IPS-18a (cell line): Measurements from ENCODE around the gene SIRT2.

Source experiments
- H3K27ac ChIP-seq: one replicate; pipeline ENCODE4 v1.5.1; 2013; ENCODE audit warnings: low read length
- H3K27me3 ChIP-seq: one replicate; pipeline ENCODE4 v1.6.1; 2013; ENCODE audit warnings: mild to moderate bottlenecking, low read length; ENCODE audit not compliant: control insufficient read depth, insufficient read depth
- H3K36me3 ChIP-seq: one replicate; pipeline ENCODE4 v1.6.1; 2013; ENCODE audit warnings: low read depth, low read length; ENCODE audit not compliant: control insufficient read depth
- H3K4me1 ChIP-seq: one replicate; pipeline ENCODE4 v1.6.1; 2013; ENCODE audit warnings: low read depth, low read length; ENCODE audit not compliant: control insufficient read depth
- H3K4me3 ChIP-seq: one replicate; pipeline ENCODE4 v1.5.1; 2013; ENCODE audit warnings: low read length
- H3K9ac ChIP-seq: one replicate; pipeline ENCODE4 v1.6.1; 2013; ENCODE audit warnings: mild to moderate bottlenecking, low read length, moderate library complexity
- H3K9me3 ChIP-seq: one replicate; pipeline ENCODE4 v1.6.1; 2013; ENCODE audit warnings: low read depth, low read length; ENCODE audit not compliant: control insufficient read depth

SIRT2 gene

DNA sequence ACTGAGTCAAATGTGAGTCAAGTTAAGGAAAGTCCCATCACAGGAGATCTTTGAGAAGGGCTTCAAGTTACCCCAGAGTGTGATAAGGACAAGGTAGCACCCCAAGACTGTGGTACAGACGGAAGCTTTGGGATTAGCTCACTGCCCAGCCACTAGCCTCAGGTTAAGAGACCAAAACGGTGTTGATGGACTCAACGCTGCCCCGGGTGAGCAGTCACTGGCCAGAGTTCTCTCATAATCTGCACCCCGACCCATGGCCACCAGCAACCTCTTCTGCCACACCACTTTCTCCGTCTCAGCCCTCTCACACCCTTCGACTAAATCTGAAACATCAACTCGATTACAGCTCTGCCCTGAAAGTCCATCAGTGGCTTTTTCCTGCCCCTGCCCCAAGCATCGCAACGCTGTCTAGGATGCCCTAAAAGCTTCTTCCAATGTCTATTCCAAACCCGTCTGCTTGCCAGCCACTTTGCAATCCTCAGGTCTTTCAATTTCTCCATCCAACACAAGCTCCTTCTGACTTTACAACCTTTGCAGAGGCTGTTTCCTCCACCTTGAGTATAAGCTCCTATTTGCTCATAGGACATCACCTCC lies 55.2 kb downstream of the SIRT2 start:
- H3K4me1 ChIP-seq, result no peaks in the 10 kb centered on the region
- H3K27me3 ChIP-seq, result no peaks in the 10 kb centered on the region
- H3K4me3 ChIP-seq, result no peak overlapping the region
- no peak overlapping the region for H3K27ac ChIP-seq
- H3K9ac ChIP-seq, result no peak overlapping the region
- H3K9me3 ChIP-seq, result no peaks in the 10 kb centered on the region
- H3K36me3 ChIP-seq, result peaks cover 84% of the 10 kb centered on the region

- no peak overlapping the region for H3K27ac ChIP-seq
- H3K36me3 ChIP-seq, result peaks cover 93% of the 10 kb centered on the region
- no peak overlapping the region for H3K9ac ChIP-seq
- no peaks in the 10 kb centered on the region for H3K27me3 ChIP-seq
- H3K4me3 ChIP-seq, result no peak overlapping the region
- H3K4me1 ChIP-seq, result no peaks in the 10 kb centered on the region
- no peaks in the 10 kb centered on the region for H3K9me3 ChIP-seq
Observed at GRCh38 chr19:38843175-38843758, 56.2 kb downstream of the SIRT2 start.

DNA sequence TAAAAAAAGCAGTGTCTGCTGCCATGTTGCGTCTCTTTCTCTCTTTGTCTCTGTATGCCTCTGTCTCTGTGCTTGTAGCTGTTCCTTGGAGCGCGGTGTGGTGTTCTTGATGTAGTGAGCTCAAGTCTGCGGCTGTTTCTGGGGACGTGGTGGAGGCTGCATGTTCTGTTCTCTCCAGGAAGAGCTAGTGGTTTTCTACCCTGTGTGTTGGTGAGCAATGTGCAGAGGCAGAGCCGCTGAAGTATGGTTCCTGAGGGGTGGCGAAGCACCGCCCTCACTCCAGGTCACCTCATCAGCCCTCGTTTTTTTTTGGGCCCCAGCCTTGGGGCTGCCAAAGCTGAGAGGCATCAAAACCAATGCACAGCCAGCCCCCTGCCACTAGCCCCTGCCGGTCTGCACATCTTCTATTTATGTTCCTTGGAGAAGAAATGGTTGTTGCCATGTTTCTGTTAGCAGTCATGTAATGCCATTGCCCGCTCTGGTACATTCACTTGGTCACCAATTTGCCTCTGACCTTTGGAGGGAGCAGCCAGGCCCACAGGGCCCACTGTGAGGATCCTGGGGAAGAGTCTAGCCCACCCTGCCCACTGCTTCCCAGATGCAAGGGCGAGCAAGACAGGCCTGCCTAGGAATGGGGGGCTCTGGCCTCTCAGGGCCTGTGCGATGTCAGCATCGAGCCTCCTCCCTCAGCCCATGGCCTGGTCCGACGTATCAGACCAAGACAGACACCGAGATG lies 56.8 kb downstream of the SIRT2 start:
- H3K9ac ChIP-seq, result no peak overlapping the region
- H3K9me3 ChIP-seq, result no peaks in the 10 kb centered on the region
- H3K4me1 ChIP-seq, result no peaks in the 10 kb centered on the region
- H3K27me3 ChIP-seq, result no peaks in the 10 kb centered on the region
- H3K4me3 ChIP-seq, result no peak overlapping the region
- no peak overlapping the region for H3K27ac ChIP-seq
- H3K36me3 ChIP-seq, result peaks cover 98% of the 10 kb centered on the region

DNA sequence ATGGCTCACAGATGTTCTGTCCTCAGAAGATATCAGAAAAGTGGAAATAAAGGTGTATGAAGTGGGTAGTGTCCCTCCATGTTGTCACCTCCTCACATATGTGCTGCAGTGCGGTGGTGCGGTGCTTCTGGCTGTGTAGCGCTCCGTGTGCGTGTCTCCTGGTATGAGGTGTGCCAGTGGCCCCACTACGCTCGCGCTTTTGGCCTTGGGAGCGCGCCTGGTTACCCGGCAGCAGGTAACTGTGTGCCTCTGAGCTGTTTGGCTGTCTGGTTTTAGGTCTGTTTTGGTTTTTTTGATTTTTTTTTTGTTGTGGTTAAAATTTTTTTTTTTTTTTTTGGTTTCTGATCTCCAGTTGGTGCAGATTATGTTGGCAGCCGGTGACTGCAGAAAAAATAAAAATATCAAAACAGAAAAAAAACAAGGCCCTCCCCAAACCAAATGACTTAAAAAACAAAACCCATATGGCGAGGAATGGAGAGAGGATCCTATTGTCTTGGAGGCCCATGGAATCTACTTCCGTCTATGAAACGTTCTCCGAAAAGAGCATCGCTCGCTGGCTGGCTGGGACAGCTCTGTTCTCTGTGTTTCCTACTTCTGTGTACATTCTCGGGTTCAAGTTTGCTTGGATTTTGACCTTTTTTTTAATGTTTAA lies 57.5 kb downstream of the SIRT2 start:
- no peaks in the 10 kb centered on the region for H3K4me1 ChIP-seq
- H3K27ac ChIP-seq, result no peak overlapping the region
- H3K36me3 ChIP-seq, result peaks cover 98% of the 10 kb centered on the region
- H3K4me3 ChIP-seq, result no peak overlapping the region
- no peaks in the 10 kb centered on the region for H3K9me3 ChIP-seq
- no peak overlapping the region for H3K9ac ChIP-seq
- no peaks in the 10 kb centered on the region for H3K27me3 ChIP-seq

DNA sequence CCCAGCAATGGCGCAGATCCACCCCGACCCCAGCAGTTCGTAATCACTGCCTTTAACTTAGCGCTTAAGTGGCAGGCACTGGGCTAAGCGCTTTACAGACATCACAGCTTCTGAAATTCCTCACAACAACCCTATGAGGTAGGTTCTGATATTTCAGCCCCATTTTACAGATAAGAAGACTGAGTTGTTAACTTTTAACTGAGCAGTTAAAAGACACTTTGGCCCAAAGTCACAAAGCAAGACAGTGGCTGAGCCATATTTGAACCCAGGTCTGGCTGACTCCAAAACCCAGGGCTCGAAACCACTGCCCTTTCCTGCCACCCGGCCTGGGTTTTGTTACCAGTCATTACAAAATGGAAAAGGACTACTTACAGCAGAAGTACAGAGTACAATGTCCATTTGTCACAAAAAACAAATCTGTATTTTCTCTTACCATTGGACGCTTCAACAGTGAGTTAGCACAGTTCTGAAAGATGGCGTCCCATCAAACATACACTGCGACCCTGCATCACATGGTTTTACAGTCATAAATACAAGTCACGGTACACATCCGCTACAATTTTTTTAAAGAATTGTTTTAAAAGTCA lies 58.1 kb downstream of the SIRT2 start:
- Histone ChIP-seq H3K4me3 (no peak overlapping the region), H3K9ac (no peak overlapping the region), H3K36me3 (peaks cover 98% of the 10 kb centered on the region), H3K9me3 (no peaks in the 10 kb centered on the region), H3K27ac (no peak overlapping the region), H3K27me3 (no peaks in the 10 kb centered on the region), H3K4me1 (no peaks in the 10 kb centered on the region)

- H3K9ac ChIP-seq, result no peak overlapping the region
- H3K27me3 ChIP-seq, result no peaks in the 10 kb centered on the region
- no peak overlapping the region for H3K4me3 ChIP-seq
- no peaks in the 10 kb centered on the region for H3K4me1 ChIP-seq
- no peak overlapping the region for H3K27ac ChIP-seq
- no peaks in the 10 kb centered on the region for H3K9me3 ChIP-seq
- peaks cover 97% of the 10 kb centered on the region for H3K36me3 ChIP-seq
Observed at GRCh38 chr19:38840583-38840968, 58.8 kb downstream of the SIRT2 start.

DNA sequence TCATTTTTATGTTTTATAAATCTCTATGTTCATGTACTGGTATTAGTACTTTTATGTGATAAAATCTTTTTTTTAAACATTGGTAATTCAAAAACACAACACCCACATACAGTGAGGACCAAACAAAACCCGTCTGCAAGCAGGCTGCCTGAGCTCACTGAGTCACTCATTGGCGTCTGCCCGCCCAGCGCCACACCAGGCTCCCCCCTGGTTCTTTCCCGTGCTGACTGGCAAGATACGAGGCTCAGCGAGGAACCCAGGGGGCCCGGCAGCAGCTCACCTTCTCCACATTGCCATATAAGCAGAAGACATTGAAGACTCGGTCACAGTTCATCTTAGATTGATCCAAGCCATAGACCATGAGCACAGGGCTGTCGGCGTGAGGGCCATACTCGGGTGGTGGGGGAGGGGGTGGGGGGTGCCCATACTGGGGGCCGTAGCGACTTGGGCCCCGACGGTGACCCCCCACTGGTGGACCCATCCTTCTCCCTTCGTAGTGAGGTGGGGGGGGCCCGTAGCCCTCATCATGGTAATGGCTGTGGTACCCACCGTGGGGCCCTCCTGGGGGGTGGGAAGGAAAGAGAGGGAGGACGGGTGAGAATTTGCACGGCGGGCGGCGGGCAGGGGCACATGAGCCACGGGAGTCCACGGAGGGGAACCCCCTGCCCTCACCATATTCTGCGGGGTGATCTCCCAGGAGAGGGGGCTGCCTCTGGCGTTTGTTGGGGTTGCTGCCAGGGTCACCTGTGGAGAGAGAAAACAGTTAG lies 59.4 kb downstream of the SIRT2 start:
- Histone ChIP-seq H3K9ac (no peak overlapping the region), H3K4me3 (no peak overlapping the region), H3K4me1 (no peaks in the 10 kb centered on the region), H3K9me3 (no peaks in the 10 kb centered on the region), H3K36me3 (peaks cover 94% of the 10 kb centered on the region), H3K27me3 (no peaks in the 10 kb centered on the region), H3K27ac (no peak overlapping the region)

DNA sequence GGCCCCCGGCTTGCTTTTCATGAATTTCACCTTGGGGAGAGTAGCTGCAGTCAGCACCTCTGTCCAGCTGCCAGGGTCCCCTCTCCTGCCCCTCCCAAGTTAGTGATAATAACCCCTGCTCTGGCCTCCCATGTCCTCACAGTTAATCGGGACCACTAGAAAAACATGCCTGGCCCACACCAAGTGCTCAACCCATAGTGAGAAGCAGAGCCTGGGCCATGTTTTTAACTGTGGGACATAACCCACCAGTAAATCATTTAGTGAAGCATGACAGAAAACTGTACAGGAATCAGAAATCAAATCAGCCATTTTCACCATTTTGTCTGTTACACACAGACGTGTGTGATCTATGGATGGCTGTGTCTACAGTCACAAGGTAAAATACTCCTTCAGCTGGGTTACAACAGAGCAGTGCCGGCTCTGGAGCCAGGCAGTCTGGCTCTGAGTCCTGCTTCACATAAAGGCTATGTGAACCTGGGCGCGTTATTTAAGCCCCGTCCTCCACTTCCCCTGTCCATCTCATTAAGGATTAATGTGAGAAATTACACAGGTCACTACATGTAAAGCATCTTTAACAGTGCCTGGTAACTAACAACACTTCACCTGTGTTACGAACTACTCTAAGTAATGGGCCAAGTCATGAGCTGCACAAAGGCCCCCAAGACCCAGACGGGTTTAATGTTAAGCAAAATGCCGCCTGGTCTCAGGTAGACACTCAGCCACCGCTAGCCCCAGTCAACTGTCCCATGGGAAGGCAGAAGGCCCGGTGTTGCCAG lies 60.2 kb downstream of the SIRT2 start:
- H3K4me1 ChIP-seq, result no peaks in the 10 kb centered on the region
- H3K27me3 ChIP-seq, result no peaks in the 10 kb centered on the region
- no peaks in the 10 kb centered on the region for H3K9me3 ChIP-seq
- H3K9ac ChIP-seq, result no peak overlapping the region
- H3K36me3 ChIP-seq, result peaks cover 86% of the 10 kb centered on the region
- no peak overlapping the region for H3K27ac ChIP-seq
- H3K4me3 ChIP-seq, result no peak overlapping the region

DNA sequence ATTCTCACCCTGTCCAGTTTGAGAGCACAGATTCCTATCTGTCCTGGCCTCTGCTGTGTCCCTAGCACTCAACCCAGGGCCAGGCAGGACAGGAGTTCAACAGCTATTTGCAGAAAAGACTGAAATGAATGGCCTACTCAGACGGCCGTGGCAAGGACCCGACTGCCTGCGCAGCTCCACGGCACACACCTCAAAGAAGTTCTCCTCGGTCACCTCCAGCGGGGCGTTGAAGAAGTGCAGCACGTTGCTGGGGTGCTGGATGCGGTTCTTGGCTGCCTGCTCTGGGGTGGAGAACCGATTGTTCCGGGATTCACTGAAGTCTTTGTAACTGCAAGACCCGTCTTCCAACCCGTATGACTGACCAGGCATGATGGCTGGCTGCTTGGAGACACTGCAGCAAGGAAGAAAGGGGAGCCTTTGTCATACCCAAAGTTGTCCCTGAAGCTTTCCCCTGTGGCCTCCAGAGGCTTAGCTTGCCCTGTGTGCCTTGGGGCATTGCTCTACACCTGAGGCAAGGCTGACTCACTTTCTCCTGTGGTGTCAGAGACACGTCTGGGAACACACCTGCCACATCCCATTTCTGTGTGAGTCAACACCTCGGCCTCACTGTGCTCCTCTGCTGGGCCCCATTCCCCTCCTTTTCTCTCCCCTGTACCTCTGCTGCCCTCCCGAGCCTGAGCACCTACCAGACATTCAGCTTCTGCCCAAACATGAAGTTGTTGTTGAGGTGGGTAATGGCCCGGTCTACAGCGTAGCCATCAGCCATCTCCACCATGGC lies 61.0 kb downstream of the SIRT2 start:
- Histone ChIP-seq H3K9ac (no peak overlapping the region), H3K36me3 (peaks cover 78% of the 10 kb centered on the region), H3K4me3 (no peak overlapping the region), H3K27ac (no peak overlapping the region), H3K4me1 (no peaks in the 10 kb centered on the region), H3K9me3 (no peaks in the 10 kb centered on the region), H3K27me3 (no peaks in the 10 kb centered on the region)

DNA sequence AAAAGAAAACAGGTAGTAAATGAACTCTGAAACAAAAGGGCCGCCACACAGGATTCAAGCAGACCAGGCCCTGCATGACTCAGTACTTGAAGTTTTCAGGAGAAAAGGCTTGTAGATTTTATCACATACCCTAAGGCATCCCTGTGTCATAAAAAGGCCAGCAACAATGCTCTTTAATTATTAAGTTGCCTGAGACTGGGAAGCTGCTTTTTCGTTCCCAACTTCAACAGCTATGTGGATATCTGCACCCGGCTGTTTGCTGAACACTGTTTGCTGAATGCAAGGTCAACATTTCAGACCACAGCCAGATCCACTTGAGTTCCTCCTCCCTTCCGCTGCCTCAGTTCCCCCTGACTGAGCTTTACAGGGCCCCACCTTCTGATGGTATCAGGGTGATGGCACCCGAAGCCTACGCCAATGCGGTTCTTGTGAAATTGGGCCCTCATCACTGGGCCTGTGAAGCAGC lies 61.7 kb downstream of the SIRT2 start:
- Histone ChIP-seq H3K4me1 (no peaks in the 10 kb centered on the region), H3K9ac (no peak overlapping the region), H3K27ac (no peak overlapping the region), H3K9me3 (no peaks in the 10 kb centered on the region), H3K4me3 (no peak overlapping the region), H3K27me3 (no peaks in the 10 kb centered on the region), H3K36me3 (peaks cover 71% of the 10 kb centered on the region)
